ENCODE measurements around the gene EVA1B. TPM values are rescaled to one million over a fixed set of nuclear protein-coding genes. Genes with fewer than 3 reads are reported as not detected.

EVA1B gene
- total RNA-seq, 2 experiments from 2014 or later, result 5.8 to 6.5 TPM

GRCh38 chr1:36306210-36306901 lies 17.1 kb downstream of the EVA1B start, which contains the start of gene SH3D21:
TSS of gene SH3D21 (plus strand) at chr1:36306368. CDS start at chr1:36306421, 53 bp downstream.
- DNase-seq, result peak; percentile 69
- H3K27me3 Mint-ChIP-seq, result no peaks in the 10 kb centered on the region
- peaks cover 33% of the 10 kb centered on the region for H3K36me3 Mint-ChIP-seq (ENCODE audit: low read depth)
- intact Hi-C loops (cut with micrococcal nuclease), result no loop called here
- TF ChIP-seq CTCF (IDR thresholded peaks at IDR 0.05), result peak; percentile 41
- no peaks in the 10 kb centered on the region for H3K9me3 Mint-ChIP-seq
- peak within 1 kb of the TSS; percentile 93 for H3K4me3 Mint-ChIP-seq
- peak; percentile 37 for ATAC-seq
- ChIA-PET CTCF (interaction anchor here (1.2 to 3.1 kb wide), 7 partner anchors 12 to 157 kb away, joined by 3 to 10 read pairs (median 5); partner anchors contain the start of gene TRAPPC3), POLR2A (interaction anchor here (0.6 to 10.3 kb wide), 13 partner anchors 8 to 158 kb away, joined by 3 to 89 read pairs (median 4); partner anchors contain the start of genes EVA1B and THRAP3)
- peak within 1 kb of the TSS; percentile 92 for H3K27ac Mint-ChIP-seq
- H3K4me1 Mint-ChIP-seq (ENCODE audit: low read depth), result peaks cover 32% of the 10 kb centered on the region

GRCh38 chr1:36305915-36306209 lies 17.6 kb downstream of the EVA1B start:
- no peak for ATAC-seq
- H3K27ac Mint-ChIP-seq, result peak overlapping the region; percentile 78
- no peaks in the 10 kb centered on the region for H3K27me3 Mint-ChIP-seq
- TF ChIP-seq CTCF (IDR thresholded peaks at IDR 0.05), result no peak
- no peaks in the 10 kb centered on the region for H3K9me3 Mint-ChIP-seq
- ChIA-PET CTCF (interaction anchor here (1.2 to 3.1 kb wide), 6 partner anchors 12 to 156 kb away, joined by 3 to 10 read pairs (median 5); partner anchors contain the start of gene TRAPPC3), POLR2A (interaction anchor here (0.9 to 10.3 kb wide), 9 partner anchors 8 to 157 kb away, joined by 3 to 89 read pairs (median 5); partner anchors contain the start of genes EVA1B and THRAP3)
- peak overlapping the region; percentile 93 for H3K4me3 Mint-ChIP-seq
- H3K36me3 Mint-ChIP-seq (ENCODE audit: low read depth), result peaks cover 37% of the 10 kb centered on the region
- H3K4me1 Mint-ChIP-seq (ENCODE audit: low read depth), result peaks cover 37% of the 10 kb centered on the region
- intact Hi-C loops (cut with micrococcal nuclease), result no loop called here
- DNase-seq, result no peak

- ATAC-seq, result peak; percentile 14
- peak overlapping the region; percentile 78 for H3K27ac Mint-ChIP-seq
- no peaks in the 10 kb centered on the region for H3K9me3 Mint-ChIP-seq
- peak; percentile 76 for DNase-seq
- intact Hi-C loops (cut with micrococcal nuclease), result no loop called here
- H3K4me1 Mint-ChIP-seq (ENCODE audit: low read depth), result peaks cover 39% of the 10 kb centered on the region
- no peaks in the 10 kb centered on the region for H3K27me3 Mint-ChIP-seq
- no peak for TF ChIP-seq CTCF (IDR thresholded peaks at IDR 0.05)
- H3K36me3 Mint-ChIP-seq (ENCODE audit: low read depth), result peaks cover 40% of the 10 kb centered on the region
- CTCF ChIA-PET, result interaction anchor here (1.3 to 3.1 kb wide), 5 partner anchors 13 to 156 kb away, joined by 3 to 10 read pairs (median 5); partner anchors contain the start of gene TRAPPC3
- peak overlapping the region; percentile 93 for H3K4me3 Mint-ChIP-seq
- POLR2A ChIA-PET, result interaction anchor here (0.9 to 10.3 kb wide), 8 partner anchors 11 to 157 kb away, joined by 3 to 89 read pairs (median 6); partner anchors contain the start of genes EVA1B and THRAP3
Observed at GRCh38 chr1:36304970-36305914, 18.2 kb downstream of the EVA1B start.

GRCh38 chr1:36304521-36304920 lies 18.9 kb downstream of the EVA1B start:
- no peak for DNase-seq
- POLR2A ChIA-PET, result interaction anchor here (10.3 kb wide), 1 partner anchor 17 kb away, joined by 89 read pairs; the partner anchor contains the start of gene EVA1B
- no peak for TF ChIP-seq CTCF (IDR thresholded peaks at IDR 0.05)
- Mint-ChIP-seq H3K4me1 (ENCODE audit: low read depth) (peaks cover 47% of the 10 kb centered on the region), H3K27ac (peak overlapping the region; percentile 52), H3K4me3 (no peak overlapping the region), H3K27me3 (no peaks in the 10 kb centered on the region), H3K9me3 (no peaks in the 10 kb centered on the region), H3K36me3 (ENCODE audit: low read depth) (peaks cover 42% of the 10 kb centered on the region)
- CTCF ChIA-PET, result interaction anchor here (3.1 kb wide), 1 partner anchor 18 kb away, joined by 10 read pairs; no protein-coding TSS in a partner anchor
- no peak for ATAC-seq
- intact Hi-C loops (cut with micrococcal nuclease), result no loop called here

Data from activated CD8-positive, alpha-beta T cell treated with anti-CD3 and anti-CD28 coated beads for 36 hours (primary cell).